Spleen (tissue), 7 donors: Measurements from ENCODE around the gene SGO2.

Source experiments
- POLR2A ChIP-seq, 3 donors: fragments of 450-650 bp; IDR thresholded peaks; one replicate each; pipeline ENCODE4 v1.5.1; 2017; ENCODE audit warnings: antibody characterized with exemption in 3 of 3, mild to moderate bottlenecking in 1 of 3
- TF ChIP-seq, protein P1 (sequence below), 11 experiments: fragments of 200-600 bp in 7 of 11; fragments of 450-650 bp in 4 of 11; sonication (generic) in 4 of 11; IDR thresholded peaks in 8 of 11; conservative IDR thresholded peaks in 3 of 11; 1 replicate in 7 of 11; 2 replicates in 4 of 11; pipeline versions ENCODE4 v1.4.0 to v1.8.0; 2016 to 2021; ENCODE audit warnings: antibody characterized with exemption in 11 of 11, inconsistent platforms in 4 of 11, mild to moderate bottlenecking in 1 of 11
- donor health status: DM: no; HTN: no; CAD: no; lungs with moderate emphysema.
- donor health status: DM: no; HTN: no; CAD: no.
- donor health status: DM: no; HTN: no; CAD: no.

DNA sequence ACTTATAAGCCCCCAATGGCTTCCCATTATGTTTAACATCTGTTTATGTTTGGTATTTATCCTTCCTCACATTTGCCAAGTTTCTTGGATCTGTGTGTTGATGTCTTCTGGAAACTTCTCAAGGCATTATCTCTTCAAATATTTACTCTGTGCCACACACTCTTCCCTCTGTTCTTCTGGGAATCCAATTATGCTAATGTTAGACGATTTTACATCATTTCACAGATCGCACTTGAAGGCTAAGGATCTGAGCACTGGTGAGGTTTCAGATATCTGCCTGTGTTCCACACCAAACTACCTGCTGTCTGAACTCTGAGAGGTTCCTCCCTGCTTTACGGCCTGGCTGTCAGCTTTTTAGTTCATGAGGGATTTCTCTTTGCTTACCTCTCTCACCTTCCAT lies 69.9 kb downstream of the SGO2 start:
- TF ChIP-seq, protein P1, sequence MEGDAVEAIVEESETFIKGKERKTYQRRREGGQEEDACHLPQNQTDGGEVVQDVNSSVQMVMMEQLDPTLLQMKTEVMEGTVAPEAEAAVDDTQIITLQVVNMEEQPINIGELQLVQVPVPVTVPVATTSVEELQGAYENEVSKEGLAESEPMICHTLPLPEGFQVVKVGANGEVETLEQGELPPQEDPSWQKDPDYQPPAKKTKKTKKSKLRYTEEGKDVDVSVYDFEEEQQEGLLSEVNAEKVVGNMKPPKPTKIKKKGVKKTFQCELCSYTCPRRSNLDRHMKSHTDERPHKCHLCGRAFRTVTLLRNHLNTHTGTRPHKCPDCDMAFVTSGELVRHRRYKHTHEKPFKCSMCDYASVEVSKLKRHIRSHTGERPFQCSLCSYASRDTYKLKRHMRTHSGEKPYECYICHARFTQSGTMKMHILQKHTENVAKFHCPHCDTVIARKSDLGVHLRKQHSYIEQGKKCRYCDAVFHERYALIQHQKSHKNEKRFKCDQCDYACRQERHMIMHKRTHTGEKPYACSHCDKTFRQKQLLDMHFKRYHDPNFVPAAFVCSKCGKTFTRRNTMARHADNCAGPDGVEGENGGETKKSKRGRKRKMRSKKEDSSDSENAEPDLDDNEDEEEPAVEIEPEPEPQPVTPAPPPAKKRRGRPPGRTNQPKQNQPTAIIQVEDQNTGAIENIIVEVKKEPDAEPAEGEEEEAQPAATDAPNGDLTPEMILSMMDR (IDR thresholded peaks at IDR 0.05 in 8 of 11, conservative IDR thresholded peaks at IDR 0.05 in 3 of 11): no peak
- no peak for TF ChIP-seq POLR2A (IDR thresholded peaks at IDR 0.05)
